Keratinocyte (primary cell): ENCODE results near the gene TUBGCP3. TPM values are rescaled to one million over a fixed set of nuclear protein-coding genes. Genes with fewer than 3 reads are reported as not detected.

Experiments used
- DNase-seq: peaks from one replicate; pipeline ENCODE4 v3.0.0-alpha.2; 2011; ENCODE audit warnings: low read depth, missing footprints, low spot score
- FAIRE-seq: peaks from 2 replicates; lab custom pipeline; 2011; peaks lifted over from hg19 to GRCh38; lab: Jason Lieb, UNC
- H2AFZ ChIP-seq: 2 replicates; pipeline ENCODE4 v1.6.0; 2012; ENCODE audit warnings: low read length, control low read depth, inconsistent platforms; ENCODE audit not compliant: control insufficient read depth
- H3K27ac ChIP-seq: 2 replicates; pipeline ENCODE4 v1.5.1; 2011; ENCODE audit warnings: low read length; ENCODE audit not compliant: control insufficient read depth, insufficient read depth
- H3K27me3 ChIP-seq: 3 replicates; pipeline ENCODE4 v1.6.0; 2011; ENCODE audit warnings: low read length; ENCODE audit not compliant: control insufficient read depth, insufficient read depth; ENCODE audit errors: extremely low read depth
- H3K36me3 ChIP-seq, 2 experiments: 2 replicates in 1 of 2; 3 replicates in 1 of 2; pipeline ENCODE4 v1.5.1; 2011; ENCODE audit warnings: low read length in 2 of 2, mild to moderate bottlenecking in 1 of 2; ENCODE audit not compliant: control insufficient read depth in 2 of 2, insufficient read depth in 2 of 2; ENCODE audit errors: extremely low read depth in 1 of 2
- H3K4me1 ChIP-seq: 3 replicates; pipeline ENCODE4 v1.5.1; 2011; ENCODE audit warnings: low read length; ENCODE audit not compliant: control insufficient read depth, insufficient read depth; ENCODE audit errors: extremely low read depth
- H3K4me2 ChIP-seq: 3 replicates; pipeline ENCODE4 v1.6.0; 2011; ENCODE audit warnings: low read depth, low read length; ENCODE audit not compliant: control insufficient read depth, insufficient read depth; ENCODE audit errors: extremely low read depth
- H3K4me3 ChIP-seq, 3 experiments: fragments of 200-600 bp in 1 of 3; sonication (generic) in 1 of 3; 2 replicates in 2 of 3; 3 replicates in 1 of 3; pipeline ENCODE4 v1.5.1; 2011 to 2016; ENCODE audit warnings: low read length in 3 of 3, mild to moderate bottlenecking in 3 of 3, control low read depth in 2 of 3, inconsistent platforms in 1 of 3, low read depth in 1 of 3, mixed read lengths in 1 of 3, mixed run types in 1 of 3, moderate library complexity in 1 of 3; ENCODE audit not compliant: control insufficient read depth in 2 of 3, insufficient read depth in 2 of 3; ENCODE audit errors: extremely low read depth in 1 of 3
- H3K79me2 ChIP-seq: 2 replicates; pipeline ENCODE4 v1.6.0; 2012; ENCODE audit warnings: low read length; ENCODE audit not compliant: control insufficient read depth, insufficient read depth
- H3K9ac ChIP-seq: 3 replicates; pipeline ENCODE4 v1.6.0; 2011; ENCODE audit warnings: low read length; ENCODE audit not compliant: control insufficient read depth, insufficient read depth; ENCODE audit errors: extremely low read depth
- H3K9me1 ChIP-seq: 3 replicates; pipeline ENCODE4 v1.6.0; 2011; ENCODE audit warnings: low read length; ENCODE audit not compliant: control insufficient read depth, insufficient read depth; ENCODE audit errors: extremely low read depth
- H3K9me3 ChIP-seq: 2 replicates; pipeline ENCODE4 v1.5.1; 2012; ENCODE audit warnings: low read depth, low read length; ENCODE audit not compliant: control insufficient read depth
- H4K20me1 ChIP-seq: 3 replicates; pipeline ENCODE4 v1.6.0; 2011; ENCODE audit warnings: low read length; ENCODE audit not compliant: control insufficient read depth, insufficient read depth; ENCODE audit errors: extremely low read depth
- EZH2 ChIP-seq: IDR thresholded peaks from one replicate; pipeline ENCODE4 v1.6.1; 2012; ENCODE audit warnings: inconsistent platforms, mild to moderate bottlenecking, low read length, moderate library complexity
- dilution Hi-C: fragments of 300-500 bp; cut with MboI; formaldehyde crosslinking; loops from one replicate; pipeline ENCODE4 v1.7.0; 2020; ENCODE audit warnings: low sequenced_read_pairs; ENCODE audit not compliant: extremely low pct_ligation_motif_present
- polyA plus RNA-seq, 5 experiments: library from polyadenylated mRNA; depleted of rRNA in 3 of 5; stranded (reverse) in 3 of 5; stranded (forward) in 1 of 5; unstranded in 1 of 5; fragments of >200 nt; gene quantifications; 1 replicate in 1 of 5; 2 replicates in 3 of 5; 3 replicates in 1 of 5; pipeline versions ENCODE4 v1.2.1 to v1.2.3, GENCODE V29; 2011 to 2012; ENCODE audit warnings: missing spikeins in 2 of 5, low read depth in 1 of 5, low replicate concordance in 1 of 5
- TF ChIP-seq, protein P1 (sequence below), 3 experiments: IDR thresholded peaks in 1 of 3; conservative IDR thresholded peaks in 1 of 3; optimal IDR thresholded peaks in 1 of 3; 2 replicates in 2 of 3; 3 replicates in 1 of 3; pipeline versions ENCODE3 to v1.5.1; 2011; ENCODE audit warnings: low read length in 3 of 3, mild to moderate bottlenecking in 3 of 3, moderate library complexity in 2 of 3, control low read depth in 1 of 3, inconsistent platforms in 1 of 3; ENCODE audit not compliant: insufficient read depth in 2 of 3; ENCODE audit errors: extremely low read depth in 1 of 3

TUBGCP3 gene
- polyA plus RNA-seq, 1 donor (not counting 4 experiments of a cell fraction or from before 2014, with no cell fraction given), result 14.0 TPM

DNA sequence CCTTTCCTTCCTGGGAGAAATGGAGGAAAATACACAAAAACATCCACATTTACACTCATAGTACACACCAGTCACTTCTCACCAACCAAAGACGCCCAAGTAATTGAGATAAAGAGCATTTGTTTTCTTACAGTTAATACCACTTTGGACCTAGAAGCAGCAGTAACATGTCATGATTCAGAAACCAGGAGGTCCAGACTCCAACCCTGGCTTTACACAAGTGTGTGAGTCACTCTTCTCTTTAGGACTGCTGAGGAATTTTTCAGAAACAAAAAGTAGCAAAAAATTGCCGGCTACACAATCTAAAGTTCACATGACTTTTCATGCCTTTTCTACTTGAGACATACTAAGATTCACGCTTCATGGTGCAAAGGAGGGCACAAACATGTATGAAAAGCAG is 42.1 kb downstream of the TUBGCP3 start:
- Histone ChIP-seq H4K20me1 (no peaks in the 10 kb centered on the region), H2AFZ (no peak overlapping the region), H3K4me3 (no peak overlapping the region), H3K9me1 (no peaks in the 10 kb centered on the region), H3K4me1 (no peaks in the 10 kb centered on the region), H3K9ac (no peak overlapping the region), H3K79me2 (no peaks in the 10 kb centered on the region), H3K36me3 (peaks cover 6 to 18% of the 10 kb centered on the region in 2 experiments), H3K9me3 (no peaks in the 10 kb centered on the region), H3K27me3 (no peaks in the 10 kb centered on the region), H3K27ac (no peak overlapping the region), H3K4me2 (no peak overlapping the region)
- dilution Hi-C loops, result no loop called here
- DNase-seq, result no peak
- TF ChIP-seq EZH2, result no peak
- TF ChIP-seq, protein P1, sequence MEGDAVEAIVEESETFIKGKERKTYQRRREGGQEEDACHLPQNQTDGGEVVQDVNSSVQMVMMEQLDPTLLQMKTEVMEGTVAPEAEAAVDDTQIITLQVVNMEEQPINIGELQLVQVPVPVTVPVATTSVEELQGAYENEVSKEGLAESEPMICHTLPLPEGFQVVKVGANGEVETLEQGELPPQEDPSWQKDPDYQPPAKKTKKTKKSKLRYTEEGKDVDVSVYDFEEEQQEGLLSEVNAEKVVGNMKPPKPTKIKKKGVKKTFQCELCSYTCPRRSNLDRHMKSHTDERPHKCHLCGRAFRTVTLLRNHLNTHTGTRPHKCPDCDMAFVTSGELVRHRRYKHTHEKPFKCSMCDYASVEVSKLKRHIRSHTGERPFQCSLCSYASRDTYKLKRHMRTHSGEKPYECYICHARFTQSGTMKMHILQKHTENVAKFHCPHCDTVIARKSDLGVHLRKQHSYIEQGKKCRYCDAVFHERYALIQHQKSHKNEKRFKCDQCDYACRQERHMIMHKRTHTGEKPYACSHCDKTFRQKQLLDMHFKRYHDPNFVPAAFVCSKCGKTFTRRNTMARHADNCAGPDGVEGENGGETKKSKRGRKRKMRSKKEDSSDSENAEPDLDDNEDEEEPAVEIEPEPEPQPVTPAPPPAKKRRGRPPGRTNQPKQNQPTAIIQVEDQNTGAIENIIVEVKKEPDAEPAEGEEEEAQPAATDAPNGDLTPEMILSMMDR (optimal IDR thresholded peaks at IDR 0.05 in 1 of 3, IDR thresholded peaks at IDR 0.05 in 1 of 3, conservative IDR thresholded peaks at IDR 0.05 in 1 of 3; ENCODE audit: extremely low read depth in 1 of 3, insufficient read depth in 2 of 3, low read length in 3 of 3), result no peak
- no peak for FAIRE-seq

- Histone ChIP-seq H3K79me2 (no peaks in the 10 kb centered on the region), H3K4me1 (no peaks in the 10 kb centered on the region), H3K4me2 (no peak overlapping the region), H4K20me1 (no peaks in the 10 kb centered on the region), H3K27ac (no peak overlapping the region), H3K4me3 (no peak overlapping the region), H3K27me3 (no peaks in the 10 kb centered on the region), H2AFZ (no peak overlapping the region), H3K9me1 (no peaks in the 10 kb centered on the region), H3K9ac (no peak overlapping the region), H3K9me3 (no peaks in the 10 kb centered on the region), H3K36me3 (peaks cover 0 to 3% of the 10 kb centered on the region in 2 experiments)
- FAIRE-seq (no peak), DNase-seq (no peak)
- no peak for TF ChIP-seq EZH2
- TF ChIP-seq, protein P1 (optimal IDR thresholded peaks at IDR 0.05 in 1 of 3, IDR thresholded peaks at IDR 0.05 in 1 of 3, conservative IDR thresholded peaks at IDR 0.05 in 1 of 3; ENCODE audit: extremely low read depth in 1 of 3, insufficient read depth in 2 of 3, low read length in 3 of 3), result no peak
- dilution Hi-C loops, result no loop called here
Observed at GRCh38 chr13:112532837-112533745, 54.9 kb downstream of the TUBGCP3 start.
